ENCODE results near the gene ZNF442.
A peak's percentile ranks its signal among the peaks of the same experiment; 100 is the strongest.
"Not testable (repeated sequence)": the region's sequence is repeated elsewhere in the genome, so short reads cannot be mapped to it uniquely, and the experiment has no call there.

Gene ZNF442

GRCh38 chr19:12365236-12366162, at the start of gene ZNF442:
Gene ZNF442 (minus strand): TSS chr19:12365683. CDS start chr19:12363631, 2,052 bp downstream.
- peak; percentile 87 for DNase-seq

- no peak for DNase-seq
Observed at GRCh38 chr19:12411893-12412292, 46.4 kb upstream of the ZNF442 start.

GRCh38 chr19:12400633-12401502, 35.4 kb upstream of the ZNF442 start, which contains the start of gene ZNF799:
Gene ZNF799 (minus strand): TSS chr19:12401271. CDS start chr19:12401070, 201 bp downstream.
- peak; percentile 85 for DNase-seq

GRCh38 chr19:12399901-12400632, 34.6 kb upstream of the ZNF442 start:
- DNase-seq = peak; percentile 23

GRCh38 chr19:12391148-12391547, 25.7 kb upstream of the ZNF442 start:
- not testable (repeated sequence) for DNase-seq

GRCh38 chr19:12386365-12386764, 20.9 kb upstream of the ZNF442 start:
- not testable (repeated sequence) for DNase-seq

GRCh38 chr19:12380444-12380737, 14.9 kb upstream of the ZNF442 start:
- DNase-seq = no peak

GRCh38 chr19:12379732-12380443, 14.4 kb upstream of the ZNF442 start:
- DNase-seq = no peak

GRCh38 chr19:12374026-12374425, 8.5 kb upstream of the ZNF442 start:
- DNase-seq = no peak

- DNase-seq = no peak
Observed at GRCh38 chr19:12364391-12365235, 870 bp downstream of the ZNF442 start.

GRCh38 chr19:12362236-12362635, 3.2 kb downstream of the ZNF442 start:
- not testable (repeated sequence) for DNase-seq

GRCh38 chr19:12353375-12353774, 12.1 kb downstream of the ZNF442 start:
- DNase-seq = no peak

- no peak for DNase-seq
Observed at GRCh38 chr19:12350890-12351197, 14.6 kb downstream of the ZNF442 start.

GRCh38 chr19:12350185-12350889, 15.1 kb downstream of the ZNF442 start:
- no peak for DNase-seq

GRCh38 chr19:12346896-12347295, 18.6 kb downstream of the ZNF442 start:
- peak; percentile 66 for DNase-seq

- DNase-seq = no peak
Observed at GRCh38 chr19:12345197-12345596, 20.3 kb downstream of the ZNF442 start.

- peak; percentile 98 for DNase-seq
Observed at GRCh38 chr19:12333162-12334159, 32.0 kb downstream of the ZNF442 start, which contains the start of gene ZNF563. Gene ZNF563 (minus strand): TSS chr19:12333633. CDS start chr19:12333482, 151 bp downstream.

- DNase-seq = peak; percentile 63
Observed at GRCh38 chr19:12331211-12331941, 34.1 kb downstream of the ZNF442 start.

GRCh38 chr19:12330340-12330739, 35.1 kb downstream of the ZNF442 start:
- DNase-seq = no peak

Data from CD4-positive, alpha-beta T cell treated with Interleukin-17A for 1 hour (primary cell).